ENCODE measurements around the gene TGFA.
"Not testable (repeated sequence)": the region's sequence is repeated elsewhere in the genome, so short reads cannot be mapped to it uniquely, and the experiment has no call there.

The TGFA gene

GRCh38 chr2:70490381-70490780 lies 63.2 kb downstream of the TGFA start:
- DNase-seq: no peak

- no peak for DNase-seq
Measured at GRCh38 chr2:70489165-70489564, 64.5 kb downstream of the TGFA start.

- DNase-seq: no peak
Measured at GRCh38 chr2:70484086-70484485, 69.5 kb downstream of the TGFA start.

- DNase-seq: no peak
Measured at GRCh38 chr2:70482401-70482800, 71.2 kb downstream of the TGFA start.

GRCh38 chr2:70480468-70480867 lies 73.2 kb downstream of the TGFA start:
- DNase-seq: no peak

- DNase-seq: no peak
Measured at GRCh38 chr2:70479816-70480215, 73.8 kb downstream of the TGFA start.

- DNase-seq: no peak
Measured at GRCh38 chr2:70477441-70477844, 76.2 kb downstream of the TGFA start.

GRCh38 chr2:70475266-70475665 lies 78.4 kb downstream of the TGFA start:
- no peak for DNase-seq

GRCh38 chr2:70474256-70474848 lies 79.3 kb downstream of the TGFA start:
- no peak for DNase-seq

- DNase-seq: no peak
Measured at GRCh38 chr2:70473101-70473722, 80.4 kb downstream of the TGFA start.

- no peak for DNase-seq
Measured at GRCh38 chr2:70472221-70472890, 81.3 kb downstream of the TGFA start.

- no peak for DNase-seq
Measured at GRCh38 chr2:70471129-70471528, 82.5 kb downstream of the TGFA start.

GRCh38 chr2:70469961-70470360 lies 83.7 kb downstream of the TGFA start:
- no peak for DNase-seq

GRCh38 chr2:70469435-70469834 lies 84.2 kb downstream of the TGFA start:
- no peak for DNase-seq

GRCh38 chr2:70468878-70469277 lies 84.7 kb downstream of the TGFA start:
- no peak for DNase-seq

GRCh38 chr2:70467831-70468779 lies 85.5 kb downstream of the TGFA start:
- no peak for DNase-seq

- DNase-seq: no peak
Measured at GRCh38 chr2:70467237-70467636, 86.4 kb downstream of the TGFA start.

- DNase-seq: not testable (repeated sequence)
Measured at GRCh38 chr2:70466647-70467046, 87.0 kb downstream of the TGFA start.

GRCh38 chr2:70463997-70464396 lies 89.6 kb downstream of the TGFA start:
- DNase-seq: no peak

- no peak for DNase-seq
Measured at GRCh38 chr2:70463581-70463980, 90.0 kb downstream of the TGFA start.

GRCh38 chr2:70461981-70462876 lies 91.4 kb downstream of the TGFA start:
- no peak for DNase-seq

- DNase-seq: no peak
Measured at GRCh38 chr2:70461414-70461813, 92.2 kb downstream of the TGFA start.

All from stimulated activated naive CD4-positive, alpha-beta T cell treated with Interleukin-2 at 50 U/mL for 16 hours (primary cell).